GM19351 (cell line): Measurements from ENCODE around the gene SLC36A4.
"Not testable (repeated sequence)": the region's sequence is repeated elsewhere in the genome, so short reads cannot be mapped to it uniquely, and the experiment has no call there.

Experiments used
- ATAC-seq: cut with Tn5 transposase; IDR thresholded peaks from one replicate; pipeline ENCODE4 v1.9.1; 2021; ENCODE audit warnings: mild to moderate bottlenecking, moderate library complexity; ENCODE audit not compliant: unreplicated experiment

The SLC36A4 gene

GRCh38 chr11:93123351-93123898 lies 74.4 kb downstream of the SLC36A4 start:
- ATAC-seq: no peak

GRCh38 chr11:93122535-93123235 lies 75.1 kb downstream of the SLC36A4 start:
- ATAC-seq: no peak

GRCh38 chr11:93118276-93118675 lies 79.5 kb downstream of the SLC36A4 start:
- ATAC-seq: no peak

GRCh38 chr11:93117565-93117964 lies 80.2 kb downstream of the SLC36A4 start:
- no peak for ATAC-seq

GRCh38 chr11:93116641-93117441 lies 81.0 kb downstream of the SLC36A4 start:
- no peak for ATAC-seq

- ATAC-seq: no peak
These were observed 83.5 kb downstream of the SLC36A4 start for GRCh38 chr11:93114304-93114703.

GRCh38 chr11:93113824-93114223 lies 84.0 kb downstream of the SLC36A4 start:
- no peak for ATAC-seq

- not testable (repeated sequence) for ATAC-seq
These were observed 86.6 kb downstream of the SLC36A4 start for GRCh38 chr11:93111147-93111546.

- ATAC-seq: no peak
These were observed 97.6 kb downstream of the SLC36A4 start for GRCh38 chr11:93100211-93100610.

GRCh38 chr11:93099806-93100205 lies 98.0 kb downstream of the SLC36A4 start:
- no peak for ATAC-seq
